Prostate gland (tissue), 2 donors: ENCODE results near the gene KIF1B.

Experiments used
- CTCF ChIP-seq, 4 experiments: fragments of 200-600 bp in 2 of 4; fragments of 450-650 bp in 2 of 4; sonication (generic) in 2 of 4; IDR thresholded peaks; 1 replicate in 3 of 4; 2 replicates in 1 of 4; pipeline ENCODE4 v1.5.1; 2016 to 2019; ENCODE audit warnings: antibody characterized with exemption in 4 of 4, mild to moderate bottlenecking in 2 of 4, moderate library complexity in 2 of 4
- POLR2A ChIP-seq: fragments of 450-650 bp; IDR thresholded peaks from one replicate; pipeline ENCODE4 v1.6.1; 2016; ENCODE audit warnings: antibody characterized with exemption, mild to moderate bottlenecking
- POLR2AphosphoS5 ChIP-seq: sonication (generic); formaldehyde crosslinking; IDR thresholded peaks from one replicate; pipeline ENCODE4 v1.6.1; 2017; ENCODE audit warnings: antibody characterized with exemption

- TF ChIP-seq POLR2A: no peak
- TF ChIP-seq CTCF (IDR thresholded peaks at IDR 0.05): no peak
- no peak for TF ChIP-seq POLR2AphosphoS5
Measured at GRCh38 chr1:10337436-10337835, 127.1 kb downstream of the KIF1B start.
